ENCODE measurements around the gene CRACDL. TPM values are rescaled to one million over a fixed set of nuclear protein-coding genes. Genes with fewer than 3 reads are reported as not detected.
A peak's percentile ranks its signal among the peaks of the same experiment; 100 is the strongest.
"Not testable (repeated sequence)": the region's sequence is repeated elsewhere in the genome, so short reads cannot be mapped to it uniquely, and the experiment has no call there.

The CRACDL gene
- total RNA-seq, 4 donors from 2014 or later, result 0.94 to 5.8 (median 1.8) TPM

DNA sequence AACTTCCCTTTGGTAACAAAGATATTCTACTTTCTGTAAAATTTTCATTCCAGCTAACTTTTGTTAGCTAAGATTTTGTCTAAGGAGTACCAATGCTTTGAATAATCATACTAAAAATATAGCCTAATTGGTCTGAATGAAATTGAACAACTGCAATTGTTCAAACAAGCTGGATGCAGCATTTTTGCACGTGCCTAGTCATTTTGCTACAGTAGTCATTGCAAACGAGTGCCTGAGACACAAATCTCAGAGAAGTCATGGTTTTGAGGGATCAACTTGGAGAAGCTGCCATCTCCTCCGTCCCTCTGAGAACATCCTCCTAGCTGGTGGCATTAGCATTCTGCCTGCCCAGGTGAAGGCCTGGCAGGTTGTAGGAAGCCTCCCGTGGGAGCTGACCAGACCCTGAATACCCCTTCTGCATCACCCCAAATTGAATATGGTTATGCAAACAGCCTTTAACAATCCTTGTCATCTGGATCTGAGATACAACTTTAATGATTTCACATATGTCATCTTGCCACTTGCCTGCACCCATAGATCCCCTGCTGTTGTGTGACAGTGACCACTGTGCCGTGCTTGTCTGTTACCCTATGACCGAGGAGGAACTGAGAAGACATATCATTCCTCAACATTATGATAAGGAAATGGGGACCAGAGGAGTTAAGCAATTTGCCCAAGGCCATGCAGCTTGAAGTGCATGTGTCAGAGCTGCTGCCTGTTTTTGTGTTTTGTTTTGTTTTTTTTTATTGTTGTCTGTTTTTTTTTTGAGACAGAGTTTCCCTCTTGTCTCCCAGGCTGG is 176.0 kb downstream of the CRACDL start:
- 48 to 65% methylated on average over 3 to 4 of the region's 6 CpGs for WGBS, 2 donors (ENCODE audit: low coverage in 1 of 2)
- no peak overlapping the region for H3K4me3 ChIP-seq
- TF ChIP-seq POLR2AphosphoS5 (IDR thresholded peaks at IDR 0.05) (no peak), POLR2A (IDR thresholded peaks at IDR 0.05) (no peak), EP300 (IDR thresholded peaks at IDR 0.05) (no peak)
- TF ChIP-seq, protein P1, sequence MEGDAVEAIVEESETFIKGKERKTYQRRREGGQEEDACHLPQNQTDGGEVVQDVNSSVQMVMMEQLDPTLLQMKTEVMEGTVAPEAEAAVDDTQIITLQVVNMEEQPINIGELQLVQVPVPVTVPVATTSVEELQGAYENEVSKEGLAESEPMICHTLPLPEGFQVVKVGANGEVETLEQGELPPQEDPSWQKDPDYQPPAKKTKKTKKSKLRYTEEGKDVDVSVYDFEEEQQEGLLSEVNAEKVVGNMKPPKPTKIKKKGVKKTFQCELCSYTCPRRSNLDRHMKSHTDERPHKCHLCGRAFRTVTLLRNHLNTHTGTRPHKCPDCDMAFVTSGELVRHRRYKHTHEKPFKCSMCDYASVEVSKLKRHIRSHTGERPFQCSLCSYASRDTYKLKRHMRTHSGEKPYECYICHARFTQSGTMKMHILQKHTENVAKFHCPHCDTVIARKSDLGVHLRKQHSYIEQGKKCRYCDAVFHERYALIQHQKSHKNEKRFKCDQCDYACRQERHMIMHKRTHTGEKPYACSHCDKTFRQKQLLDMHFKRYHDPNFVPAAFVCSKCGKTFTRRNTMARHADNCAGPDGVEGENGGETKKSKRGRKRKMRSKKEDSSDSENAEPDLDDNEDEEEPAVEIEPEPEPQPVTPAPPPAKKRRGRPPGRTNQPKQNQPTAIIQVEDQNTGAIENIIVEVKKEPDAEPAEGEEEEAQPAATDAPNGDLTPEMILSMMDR (IDR thresholded peaks at IDR 0.05), result no peak
- H3K36me3 ChIP-seq, result no peaks in the 10 kb centered on the region
- ATAC-seq, result no peak
- no peak overlapping the region for H3K27ac ChIP-seq
- H3K27me3 ChIP-seq, result peaks cover 10% of the 10 kb centered on the region
- no peaks in the 10 kb centered on the region for H3K9me3 ChIP-seq
- H3K4me1 ChIP-seq, result peaks cover 0 to 25% (median 0%) of the 10 kb centered on the region in 3 donors

DNA sequence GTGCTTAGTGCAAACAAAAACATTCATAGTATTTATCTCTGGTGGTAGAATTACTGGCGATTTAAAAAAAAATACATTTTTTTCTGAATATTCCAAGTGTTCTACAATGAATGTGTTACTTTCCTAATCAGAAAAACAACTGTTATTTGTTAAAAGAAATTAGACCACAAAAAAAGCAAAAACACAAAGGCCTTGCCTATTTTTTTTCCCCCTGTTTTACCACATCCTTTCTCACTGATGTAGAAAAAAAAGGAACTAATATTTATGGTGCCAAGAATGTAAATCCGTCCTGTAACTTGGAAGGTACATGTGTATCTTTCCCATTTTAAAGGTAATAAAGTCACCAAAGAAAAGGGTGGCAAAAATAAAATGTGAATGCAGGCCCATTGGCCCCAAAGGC is 176.7 kb downstream of the CRACDL start:
- Histone ChIP-seq H3K36me3 (no peaks in the 10 kb centered on the region), H3K9me3 (no peaks in the 10 kb centered on the region), H3K4me1 (peaks cover 0 to 25% (median 0%) of the 10 kb centered on the region in 3 donors), H3K27ac (no peak overlapping the region), H3K4me3 (no peak overlapping the region), H3K27me3 (peaks cover 16% of the 10 kb centered on the region)
- WGBS, 2 donors (ENCODE audit: low coverage in 1 of 2), result 55 to 57% methylated on average over 1 to 2 of the region's 2 CpGs
- no peak for ATAC-seq
- TF ChIP-seq POLR2A (IDR thresholded peaks at IDR 0.05) (no peak), POLR2AphosphoS5 (IDR thresholded peaks at IDR 0.05) (no peak), EP300 (IDR thresholded peaks at IDR 0.05) (no peak)
- TF ChIP-seq, protein P1 (IDR thresholded peaks at IDR 0.05), result no peak

DNA sequence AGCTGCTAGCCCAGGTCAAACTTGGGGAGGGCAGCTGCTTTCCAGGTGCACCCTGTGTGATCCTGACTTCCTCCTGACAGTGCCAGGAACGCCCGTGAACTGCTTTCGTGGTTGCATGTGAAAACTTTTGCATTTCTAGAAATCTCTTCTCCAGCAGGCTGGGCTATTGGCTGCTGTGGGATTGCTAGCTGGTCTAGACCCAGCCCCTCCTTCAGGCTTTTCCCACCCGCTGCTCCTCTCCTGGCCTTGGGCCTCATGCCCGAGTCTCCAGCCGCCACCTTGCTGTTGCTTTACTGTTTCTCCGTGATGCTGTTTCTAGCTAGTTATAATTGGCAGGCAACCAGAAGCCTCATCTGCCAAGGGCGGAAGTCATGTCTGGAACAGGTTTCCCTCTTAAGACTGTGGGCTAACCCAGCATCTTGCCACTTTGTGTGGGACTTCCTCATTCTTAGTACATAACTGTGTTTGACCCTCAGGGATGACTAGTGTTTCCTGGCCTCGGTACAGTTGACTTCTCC is 178.1 kb downstream of the CRACDL start:
- Histone ChIP-seq H3K4me1 (peaks cover 0 to 25% (median 0%) of the 10 kb centered on the region in 3 donors), H3K9me3 (no peaks in the 10 kb centered on the region), H3K36me3 (no peaks in the 10 kb centered on the region), H3K4me3 (no peak overlapping the region), H3K27me3 (peaks cover 16% of the 10 kb centered on the region), H3K27ac (peak overlapping the region in 2 of 4 donors; percentile 36 to 39)
- ATAC-seq, result peak; percentile 86
- 26 to 46% methylated on average over 7 to 9 of the region's 9 CpGs for WGBS, 2 donors (ENCODE audit: low coverage in 1 of 2)
- TF ChIP-seq, protein P1 (IDR thresholded peaks at IDR 0.05), result peak in 1 of 4 experiments; percentile 6
- TF ChIP-seq POLR2A (IDR thresholded peaks at IDR 0.05) (no peak), POLR2AphosphoS5 (IDR thresholded peaks at IDR 0.05) (peak; percentile 74)

DNA sequence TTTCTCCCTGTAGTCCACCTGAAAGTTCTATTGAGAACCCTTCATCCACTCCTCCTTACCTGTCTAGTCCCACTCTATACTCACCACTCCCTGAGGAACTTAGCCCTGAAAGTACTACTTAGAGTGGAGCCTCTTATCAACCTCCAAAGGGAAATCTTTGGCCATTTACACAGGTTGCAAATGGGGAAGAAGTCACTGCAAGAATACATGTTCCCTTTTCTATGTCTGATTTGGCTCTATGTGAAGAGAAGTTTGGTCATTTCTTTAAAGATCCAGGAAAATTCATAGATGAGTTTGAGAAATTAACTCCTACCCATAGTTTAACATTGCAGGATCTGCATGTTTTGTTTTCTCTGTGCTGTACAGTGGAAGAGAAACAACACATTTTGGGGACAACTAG is 182.2 kb downstream of the CRACDL start:
- peaks cover 0 to 14% (median 0%) of the 10 kb centered on the region in 3 donors for H3K4me1 ChIP-seq
- TF ChIP-seq POLR2A (IDR thresholded peaks at IDR 0.05) (no peak), POLR2AphosphoS5 (IDR thresholded peaks at IDR 0.05) (no peak), EP300 (IDR thresholded peaks at IDR 0.05) (no peak)
- TF ChIP-seq, protein P1 (IDR thresholded peaks at IDR 0.05), result no peak
- no peak overlapping the region for H3K4me3 ChIP-seq
- no peak overlapping the region for H3K27ac ChIP-seq
- H3K36me3 ChIP-seq, result no peaks in the 10 kb centered on the region
- H3K9me3 ChIP-seq, result no peaks in the 10 kb centered on the region
- no peak for ATAC-seq
- peaks cover 19% of the 10 kb centered on the region for H3K27me3 ChIP-seq

DNA sequence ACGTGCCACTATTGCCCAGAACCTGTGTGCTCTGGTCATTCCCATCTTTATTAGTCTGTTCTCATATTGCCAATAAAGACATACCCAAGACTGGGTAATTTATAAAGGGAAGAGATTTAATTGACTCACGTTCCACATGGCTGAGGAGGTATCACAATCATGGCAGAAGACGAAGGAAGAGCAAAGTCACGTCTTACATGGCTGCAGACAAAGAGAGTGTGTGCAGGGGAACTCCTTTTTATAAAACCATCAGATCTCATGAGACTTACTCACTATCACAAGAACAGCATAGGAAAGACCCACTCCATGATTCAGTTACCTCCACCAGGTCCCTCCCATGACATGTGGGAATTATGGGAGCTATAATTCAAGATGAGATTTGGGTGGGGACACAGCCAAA is 183.3 kb downstream of the CRACDL start:
- not testable (repeated sequence) for H3K36me3 ChIP-seq, H3K4me1 ChIP-seq, H3K4me3 ChIP-seq, H3K9me3 ChIP-seq, ATAC-seq, H3K27ac ChIP-seq
- 81 to 96% methylated on average over 4 of the region's 4 CpGs for WGBS, 2 donors (ENCODE audit: low coverage in 1 of 2)
- peaks cover 19% of the 10 kb centered on the region for H3K27me3 ChIP-seq

Data from gastroesophageal sphincter (tissue), 4 donors.